GM23248 (cell line): Measurements from ENCODE around the gene VHLL.

Experiments
- EZH2 ChIP-seq: fragments of 200-600 bp; sonication (generic); IDR thresholded peaks from 2 replicates; pipeline ENCODE4 v1.6.1; 2018; ENCODE audit warnings: antibody characterized with exemption, mild to moderate bottlenecking; ENCODE audit not compliant: insufficient read depth, poor library complexity, severe bottlenecking
- EZH2phosphoT487 ChIP-seq: fragments of 200-600 bp; sonication (generic); IDR thresholded peaks from 2 replicates; pipeline ENCODE4 v1.6.1; 2018; ENCODE audit warnings: antibody characterized with exemption, moderate library complexity, mild to moderate bottlenecking, low read depth; ENCODE audit not compliant: insufficient read depth

- TF ChIP-seq EZH2phosphoT487 (no peak), EZH2 (no peak)
Observed at GRCh38 chr1:156281693-156282478, 17.2 kb downstream of the VHLL start.
